ENCODE results near the gene FRMD6.

The FRMD6 gene

DNA sequence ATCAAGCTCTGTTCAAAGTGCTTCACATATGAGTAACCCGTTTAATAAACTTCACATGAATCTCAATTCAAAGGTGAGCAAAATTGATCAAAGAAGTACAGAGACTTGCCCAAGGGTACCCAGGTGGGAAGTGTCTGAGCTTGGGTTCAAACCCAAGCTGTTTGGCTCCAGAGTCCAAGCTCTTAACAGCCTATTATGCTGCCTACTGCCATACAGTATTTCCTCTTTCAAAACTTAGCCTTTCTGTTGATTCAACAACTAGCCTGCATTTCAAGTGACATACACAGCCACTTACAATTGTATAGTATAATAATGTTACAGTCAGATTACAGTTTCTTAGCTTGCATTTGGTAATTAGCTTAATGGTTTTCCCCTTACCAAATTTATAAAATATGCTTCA, 29.7 kb downstream of the FRMD6 start:
- DNase-seq (ENCODE audit: low read depth, low spot score): no peak
- in situ Hi-C loops (cut with HindIII; ENCODE audit: low sequenced_read_pairs): no loop called here
- TF ChIP-seq, protein P1, sequence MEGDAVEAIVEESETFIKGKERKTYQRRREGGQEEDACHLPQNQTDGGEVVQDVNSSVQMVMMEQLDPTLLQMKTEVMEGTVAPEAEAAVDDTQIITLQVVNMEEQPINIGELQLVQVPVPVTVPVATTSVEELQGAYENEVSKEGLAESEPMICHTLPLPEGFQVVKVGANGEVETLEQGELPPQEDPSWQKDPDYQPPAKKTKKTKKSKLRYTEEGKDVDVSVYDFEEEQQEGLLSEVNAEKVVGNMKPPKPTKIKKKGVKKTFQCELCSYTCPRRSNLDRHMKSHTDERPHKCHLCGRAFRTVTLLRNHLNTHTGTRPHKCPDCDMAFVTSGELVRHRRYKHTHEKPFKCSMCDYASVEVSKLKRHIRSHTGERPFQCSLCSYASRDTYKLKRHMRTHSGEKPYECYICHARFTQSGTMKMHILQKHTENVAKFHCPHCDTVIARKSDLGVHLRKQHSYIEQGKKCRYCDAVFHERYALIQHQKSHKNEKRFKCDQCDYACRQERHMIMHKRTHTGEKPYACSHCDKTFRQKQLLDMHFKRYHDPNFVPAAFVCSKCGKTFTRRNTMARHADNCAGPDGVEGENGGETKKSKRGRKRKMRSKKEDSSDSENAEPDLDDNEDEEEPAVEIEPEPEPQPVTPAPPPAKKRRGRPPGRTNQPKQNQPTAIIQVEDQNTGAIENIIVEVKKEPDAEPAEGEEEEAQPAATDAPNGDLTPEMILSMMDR (IDR thresholded peaks at IDR 0.05; ENCODE audit: low read depth, low read length): no peak
- no peak overlapping the region for H3K4me3 ChIP-seq (ENCODE audit: low read depth, low read length)

DNA sequence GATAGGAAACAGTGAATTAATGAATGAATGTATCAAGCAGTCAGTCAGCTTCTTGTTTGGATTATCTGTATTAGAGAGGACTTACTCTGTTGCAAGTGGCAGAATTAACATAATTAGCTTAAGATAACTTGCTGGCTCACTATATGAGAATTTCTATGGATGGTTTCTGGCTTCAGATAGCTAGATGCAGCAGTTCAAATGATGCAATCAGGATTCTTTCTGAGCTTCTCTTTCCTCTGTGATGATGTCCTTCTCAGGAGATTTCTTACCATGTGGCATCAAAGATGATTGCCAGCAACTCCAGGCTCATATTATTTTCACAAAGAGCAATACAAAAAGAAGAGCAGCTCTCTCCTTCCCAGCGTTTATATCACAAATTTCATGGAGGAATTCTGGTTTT, 30.7 kb downstream of the FRMD6 start:
- in situ Hi-C loops (cut with HindIII; ENCODE audit: low sequenced_read_pairs): no loop called here

DNA sequence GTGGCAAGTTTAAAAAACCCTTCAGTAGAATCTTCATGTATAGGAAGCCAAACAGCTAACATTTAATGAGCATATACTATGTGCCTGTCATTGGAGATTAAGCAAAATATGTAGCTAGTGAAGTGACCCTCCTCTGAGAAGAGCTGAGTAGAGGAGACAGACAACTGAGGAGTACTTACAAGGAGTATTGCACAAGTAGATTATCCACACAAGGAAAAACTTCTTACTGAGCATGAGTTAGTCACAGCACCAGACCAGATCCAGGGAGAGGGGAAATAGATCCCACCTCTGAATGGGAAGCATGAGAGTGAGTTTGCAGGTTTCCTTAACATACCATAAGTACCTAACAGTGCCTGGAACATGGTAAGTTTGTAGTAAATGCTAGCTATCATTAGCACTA, 33.0 kb downstream of the FRMD6 start:
- in situ Hi-C loops (cut with HindIII; ENCODE audit: low sequenced_read_pairs): no loop called here
- DNase-seq (ENCODE audit: low read depth, low spot score): no peak
- TF ChIP-seq, protein P1 (IDR thresholded peaks at IDR 0.05; ENCODE audit: low read depth, low read length): no peak
- no peak overlapping the region for H3K4me3 ChIP-seq (ENCODE audit: low read depth, low read length)

More for the DNA sequence above, 30.7 kb downstream of the FRMD6 start:
- no peak for DNase-seq (ENCODE audit: low read depth, low spot score)
- no peak overlapping the region for H3K4me3 ChIP-seq (ENCODE audit: low read depth, low read length)
- TF ChIP-seq, protein P1 (IDR thresholded peaks at IDR 0.05; ENCODE audit: low read depth, low read length): no peak

DNA sequence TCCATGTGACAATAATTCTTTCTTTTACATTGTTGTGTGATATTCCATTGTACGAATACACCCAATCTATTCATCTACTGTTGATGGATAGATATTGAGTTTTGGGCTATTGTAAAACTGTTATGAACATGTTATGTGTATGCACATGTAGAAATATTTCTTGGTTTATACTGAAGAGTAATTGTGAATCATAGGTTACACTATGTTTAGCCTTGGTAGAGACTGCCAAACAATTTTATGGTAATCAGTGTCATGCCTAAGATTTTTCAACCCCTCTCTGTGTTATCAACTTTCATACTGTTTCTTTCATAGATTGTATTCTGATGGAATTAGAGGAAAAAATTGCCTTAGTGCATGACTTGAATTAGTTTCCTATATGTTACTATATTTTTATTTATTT, 39.5 kb downstream of the FRMD6 start:
- TF ChIP-seq, protein P1 (IDR thresholded peaks at IDR 0.05; ENCODE audit: low read depth, low read length): no peak
- in situ Hi-C loops (cut with HindIII; ENCODE audit: low sequenced_read_pairs): no loop called here

DNA sequence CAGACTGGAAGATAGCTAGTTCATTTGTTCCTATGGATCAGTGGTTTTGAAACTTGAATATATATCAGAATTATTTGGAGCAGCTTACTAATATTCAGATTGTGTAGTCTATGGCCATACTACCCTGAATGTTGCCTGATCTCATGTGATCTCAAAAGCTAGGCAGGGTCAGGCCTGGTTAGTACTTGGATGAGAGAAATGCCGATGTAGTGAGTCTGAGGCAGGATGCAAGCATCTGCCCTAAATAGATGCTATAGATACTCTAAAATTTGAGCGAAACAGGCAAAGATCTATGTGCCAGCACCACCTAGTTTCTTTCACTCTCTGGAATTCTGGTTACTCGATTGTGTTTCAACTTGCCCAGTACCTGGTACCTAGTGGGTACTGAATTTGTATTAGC, 40.9 kb downstream of the FRMD6 start:
- DNase-seq (ENCODE audit: low read depth, low spot score): no peak
- in situ Hi-C loops (cut with HindIII; ENCODE audit: low sequenced_read_pairs): no loop called here
- no peak overlapping the region for H3K4me3 ChIP-seq (ENCODE audit: low read depth, low read length)
- TF ChIP-seq, protein P1 (IDR thresholded peaks at IDR 0.05; ENCODE audit: low read depth, low read length): no peak

More for the DNA sequence above, 39.5 kb downstream of the FRMD6 start:
- no peak overlapping the region for H3K4me3 ChIP-seq (ENCODE audit: low read depth, low read length)
- DNase-seq (ENCODE audit: low read depth, low spot score): no peak

DNA sequence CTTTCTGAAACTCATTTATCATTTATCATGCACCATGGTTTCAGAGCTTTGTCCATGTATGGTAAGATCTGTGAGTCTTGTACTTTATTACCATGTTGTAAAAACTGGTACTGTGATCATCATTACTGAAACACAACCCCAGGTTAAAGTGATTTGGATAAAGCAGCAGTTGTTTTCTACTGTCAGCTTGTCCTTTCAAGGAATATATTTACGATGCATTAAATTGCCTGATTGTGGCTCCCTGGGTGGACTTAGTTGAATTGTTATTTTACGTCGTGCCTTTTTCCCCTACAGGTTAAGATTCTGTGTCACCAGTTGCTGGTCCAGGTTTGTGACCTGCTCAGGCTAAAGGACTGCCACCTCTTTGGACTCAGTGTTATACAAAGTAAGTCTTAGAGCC, 46.1 kb downstream of the FRMD6 start:
- no peak overlapping the region for H3K4me3 ChIP-seq (ENCODE audit: low read depth, low read length)
- in situ Hi-C loops (cut with HindIII; ENCODE audit: low sequenced_read_pairs): no loop called here

More for the DNA sequence above, 46.1 kb downstream of the FRMD6 start:
- TF ChIP-seq, protein P1 (IDR thresholded peaks at IDR 0.05; ENCODE audit: low read depth, low read length): no peak
- DNase-seq (ENCODE audit: low read depth, low spot score): no peak
